Stimulated activated naive CD8-positive, alpha-beta T cell treated with anti-CD3 and anti-CD28 coated beads, Interleukin-15, amount 100 ng/mL, for 72 hours (primary cell): ENCODE data around the gene TNFRSF8.
A peak's percentile ranks its signal among the peaks of the same experiment; 100 is the strongest.

Source experiments
- ATAC-seq: fragments of 150-1000 bp; cut with Tn5 transposase; 2 replicates; pipeline ENCODE4 v1.10.0; 2021; ENCODE audit warnings: mild to moderate bottlenecking, moderate library complexity
- DNase-seq, 2 donors: peaks; one replicate each; pipeline ENCODE4 v3.0.0; 2021 to 2022
- H3K27ac Mint-ChIP-seq, 2 donors: one replicate each; pipeline ENCODE4 v1.8.0; 2022; ENCODE audit warnings: mild to moderate bottlenecking in 2 of 2, mixed read lengths in 2 of 2, moderate library complexity in 2 of 2
- H3K27me3 Mint-ChIP-seq: one replicate; pipeline ENCODE4 v1.8.0; 2022; ENCODE audit warnings: mixed read lengths
- H3K4me1 Mint-ChIP-seq: one replicate; pipeline ENCODE4 v1.8.0; 2022; ENCODE audit warnings: mild to moderate bottlenecking, mixed read lengths
- H3K4me3 Mint-ChIP-seq, 2 donors: one replicate each; pipeline ENCODE4 v1.8.0; 2022; ENCODE audit warnings: mild to moderate bottlenecking in 2 of 2, mixed read lengths in 2 of 2, moderate library complexity in 1 of 2
- H3K9me3 Mint-ChIP-seq, 2 donors: one replicate each; pipeline ENCODE4 v1.8.0; 2022; ENCODE audit warnings: mixed read lengths in 2 of 2

Gene TNFRSF8

DNA sequence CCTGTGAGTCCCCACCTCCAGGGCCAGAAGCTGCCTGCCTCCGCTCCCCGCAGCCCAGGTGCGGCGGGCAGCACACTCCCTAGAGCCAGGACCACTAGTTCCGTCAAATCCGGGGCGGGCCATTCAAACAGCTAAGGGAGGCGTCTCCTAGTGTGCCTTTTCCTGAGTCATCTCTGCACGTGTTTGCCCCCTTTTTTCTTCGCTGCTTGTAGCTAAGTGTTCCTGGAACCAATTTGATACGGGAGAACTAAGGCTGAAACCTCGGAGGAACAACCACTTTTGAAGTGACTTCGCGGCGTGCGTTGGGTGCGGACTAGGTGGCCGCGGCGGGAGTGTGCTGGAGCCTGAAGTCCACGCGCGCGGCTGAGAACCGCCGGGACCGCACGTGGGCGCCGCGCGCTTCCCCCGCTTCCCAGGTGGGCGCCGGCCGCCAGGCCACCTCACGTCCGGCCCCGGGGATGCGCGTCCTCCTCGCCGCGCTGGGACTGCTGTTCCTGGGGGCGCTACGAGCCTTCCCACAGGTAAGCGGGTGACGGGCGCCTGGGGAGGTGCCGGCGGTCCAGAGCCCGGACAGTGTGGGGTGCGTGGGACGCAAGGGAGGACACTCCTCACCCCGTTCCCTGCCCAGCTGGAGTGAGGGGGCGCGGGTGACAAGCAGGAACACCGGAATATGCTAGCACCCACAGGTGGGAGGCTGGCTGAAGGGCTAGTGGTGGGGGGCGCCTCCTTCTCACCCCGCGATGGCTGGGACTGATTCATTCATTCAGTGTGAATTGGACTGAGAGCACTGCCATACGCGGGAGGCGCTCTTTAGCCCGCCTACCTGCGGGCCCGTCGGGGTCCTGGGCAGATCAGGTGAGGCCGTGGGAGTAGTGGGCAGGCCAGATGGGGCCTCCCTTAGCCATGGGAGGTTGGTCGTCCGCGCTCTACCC, at the start of gene TNFRSF8:
Gene TNFRSF8, plus strand, starts transcription at position 163 of the 932 bp plus-strand sequence. Its CDS starts 296 bp downstream, at position 459.
- DNase-seq (peak in 1 of 2 donors; percentile 49), ATAC-seq (no peak)
- Mint-ChIP-seq H3K27me3 (peaks cover 81% of the 10 kb centered on the region), H3K4me3 (peak within 1 kb of the TSS; percentile 72 to 78), H3K27ac (no peak within 1 kb of the TSS), H3K9me3 (no peaks in the 10 kb centered on the region), H3K4me1 (peaks cover 71% of the 10 kb centered on the region)

DNA sequence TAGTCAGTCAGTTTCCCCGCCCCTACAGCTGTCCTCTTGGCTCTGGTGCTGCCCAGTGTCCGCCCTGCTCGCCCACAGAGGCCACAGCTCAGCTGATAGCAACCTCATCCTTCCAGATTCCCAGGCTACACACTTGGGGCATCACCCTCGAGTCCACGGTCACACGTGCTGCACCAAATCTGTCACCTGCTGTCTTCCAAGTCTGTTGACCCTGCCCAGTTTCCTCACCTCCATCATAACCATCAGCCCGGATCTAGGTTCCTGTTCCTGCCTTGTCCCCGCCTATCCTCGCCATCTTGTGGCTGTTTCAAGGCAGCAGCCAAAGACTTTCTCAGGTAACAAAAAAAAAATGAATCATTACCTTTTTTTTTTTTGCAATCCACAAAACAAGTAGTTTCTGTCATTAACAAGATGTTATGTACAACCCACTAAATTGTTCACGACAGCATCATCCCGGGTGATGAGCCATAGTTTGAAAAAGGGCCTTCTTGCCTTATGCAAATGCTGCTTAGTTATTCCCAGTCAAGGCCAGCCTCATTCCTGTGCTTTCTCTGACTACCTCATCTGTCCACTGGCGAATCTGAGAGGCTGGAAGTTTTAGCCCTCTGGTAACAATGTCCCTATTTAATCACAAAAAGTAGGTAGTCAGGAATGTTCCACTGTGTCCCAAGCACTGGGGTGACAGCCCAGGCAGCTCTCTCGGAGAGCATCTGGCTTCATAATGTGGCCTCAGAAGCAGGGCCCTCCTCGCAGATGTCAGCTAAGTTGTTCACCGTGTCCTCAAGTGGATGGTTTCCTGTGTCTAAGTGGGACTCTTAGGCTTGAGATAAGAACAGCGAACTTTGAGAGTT, 48.7 kb upstream of the TNFRSF8 start:
- no peaks in the 10 kb centered on the region for H3K9me3 Mint-ChIP-seq
- no peaks in the 10 kb centered on the region for H3K27me3 Mint-ChIP-seq
- ATAC-seq (no peak), DNase-seq (no peak)
- peaks cover 31% of the 10 kb centered on the region for H3K4me1 Mint-ChIP-seq
- peak overlapping the region; percentile 63 to 75 for H3K27ac Mint-ChIP-seq
- H3K4me3 Mint-ChIP-seq: peak overlapping the region; percentile 18 to 60

DNA sequence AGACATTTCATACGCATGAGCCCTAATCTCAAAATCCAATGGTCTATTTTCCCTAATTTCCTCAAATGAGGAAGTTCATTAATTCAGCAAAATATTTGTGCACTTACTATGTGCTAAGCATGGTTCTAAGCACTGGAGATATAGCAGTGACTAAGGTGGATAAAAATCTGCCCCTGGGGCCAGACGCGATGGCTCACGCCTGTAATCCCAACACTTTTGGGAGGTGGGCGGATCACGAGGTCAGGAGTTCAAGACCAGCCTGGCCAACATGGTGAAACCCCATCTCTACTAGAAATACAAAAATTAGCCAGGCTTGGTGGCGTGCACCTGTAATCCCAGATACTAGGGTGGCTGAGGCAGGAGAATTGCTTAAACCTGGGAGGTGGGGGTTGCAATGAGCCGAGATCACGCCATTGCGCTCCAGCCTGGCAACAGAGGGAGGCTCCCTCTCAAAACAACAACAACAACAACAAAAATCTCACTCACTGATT, 48.1 kb upstream of the TNFRSF8 start:
- H3K9me3 Mint-ChIP-seq: no peaks in the 10 kb centered on the region
- H3K4me1 Mint-ChIP-seq: peaks cover 36% of the 10 kb centered on the region
- peak overlapping the region in 1 of 2 donors; percentile 42 for H3K27ac Mint-ChIP-seq
- no peak for DNase-seq
- no peak for ATAC-seq
- H3K27me3 Mint-ChIP-seq: no peaks in the 10 kb centered on the region
- no peak overlapping the region for H3K4me3 Mint-ChIP-seq

DNA sequence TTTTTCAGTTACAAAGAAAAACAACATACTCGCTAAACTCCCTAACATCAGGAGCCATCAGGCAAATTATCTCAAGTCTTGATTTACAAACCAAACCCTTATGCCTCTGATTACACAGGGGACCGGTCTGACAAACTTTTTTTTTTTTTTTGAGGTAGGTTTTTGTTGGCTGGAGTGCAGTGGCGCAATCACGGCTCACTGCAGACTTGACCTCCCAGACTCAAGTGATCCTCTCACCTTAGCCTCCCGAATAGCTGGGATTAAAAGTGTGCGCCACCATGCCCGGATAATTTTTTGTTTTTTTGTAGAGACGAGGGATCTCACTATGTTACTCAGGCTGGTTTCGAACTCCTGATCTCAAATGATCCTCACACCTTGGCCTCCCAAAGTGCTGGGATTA, 47.6 kb upstream of the TNFRSF8 start:
- peak overlapping the region in 1 of 2 donors; percentile 54 for H3K27ac Mint-ChIP-seq
- DNase-seq: no peak
- H3K4me3 Mint-ChIP-seq: no peak overlapping the region
- H3K4me1 Mint-ChIP-seq: peaks cover 41% of the 10 kb centered on the region
- H3K9me3 Mint-ChIP-seq: no peaks in the 10 kb centered on the region
- H3K27me3 Mint-ChIP-seq: no peaks in the 10 kb centered on the region
- no peak for ATAC-seq

DNA sequence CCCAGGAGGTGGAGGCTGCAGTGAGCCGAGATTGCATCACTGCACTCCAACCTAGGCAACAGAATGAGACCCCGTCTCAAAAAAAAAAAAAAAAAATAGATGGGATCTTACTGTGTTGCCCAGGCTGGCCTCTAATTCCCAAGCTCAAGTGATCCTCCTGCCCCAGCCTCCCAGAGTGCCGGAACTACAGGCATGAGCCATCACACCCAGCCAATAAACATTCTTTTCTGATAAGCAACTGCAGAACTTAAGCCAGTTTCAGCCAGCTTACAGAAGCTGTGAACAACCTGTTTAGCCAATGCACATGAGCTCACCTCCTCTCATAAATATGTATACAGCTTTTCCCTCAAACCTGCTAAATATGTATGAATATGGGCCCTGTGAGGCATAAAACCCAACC, 46.9 kb upstream of the TNFRSF8 start:
- Mint-ChIP-seq H3K27ac (no peak overlapping the region), H3K9me3 (no peaks in the 10 kb centered on the region), H3K27me3 (no peaks in the 10 kb centered on the region), H3K4me1 (peaks cover 47% of the 10 kb centered on the region), H3K4me3 (no peak overlapping the region)
- no peak for DNase-seq
- ATAC-seq: no peak

DNA sequence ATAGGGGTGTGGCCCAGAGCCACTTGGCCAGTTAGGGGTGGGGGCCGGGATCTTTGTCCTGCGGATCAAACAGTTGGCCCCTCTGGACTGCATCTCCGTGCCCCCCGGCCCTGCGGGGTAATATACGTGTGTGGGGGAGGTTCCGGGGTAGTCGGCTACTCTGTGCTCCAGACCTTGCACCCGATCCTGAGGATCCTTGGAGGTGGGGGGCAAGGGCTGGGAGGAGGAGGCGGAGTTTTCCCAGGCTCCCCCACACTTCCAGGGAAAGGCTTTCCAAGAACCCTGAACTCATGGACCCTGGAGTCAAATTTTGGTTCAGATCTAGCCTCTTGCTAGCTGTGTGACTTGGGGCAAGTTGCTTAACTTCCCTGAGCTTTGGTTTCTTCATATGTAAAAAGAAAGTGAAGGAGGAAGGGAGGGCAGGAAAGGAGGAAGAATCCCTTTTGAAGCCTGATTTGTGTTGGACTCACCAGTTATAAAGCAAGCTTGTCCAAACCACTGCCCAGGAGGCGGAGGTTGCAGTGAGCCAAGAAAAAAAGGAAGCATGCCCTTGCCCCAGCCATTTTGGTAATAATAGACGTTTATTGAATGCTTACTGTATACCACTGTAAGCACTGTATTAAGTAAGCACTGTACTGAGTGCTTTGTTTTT, 43.1 kb upstream of the TNFRSF8 start:
- ATAC-seq: peak; percentile 6
- DNase-seq: no peak
- Mint-ChIP-seq H3K9me3 (no peaks in the 10 kb centered on the region), H3K27ac (peak overlapping the region; percentile 25 to 95), H3K27me3 (no peaks in the 10 kb centered on the region), H3K4me3 (peak overlapping the region; percentile 85 to 89), H3K4me1 (peaks cover 26% of the 10 kb centered on the region)

DNA sequence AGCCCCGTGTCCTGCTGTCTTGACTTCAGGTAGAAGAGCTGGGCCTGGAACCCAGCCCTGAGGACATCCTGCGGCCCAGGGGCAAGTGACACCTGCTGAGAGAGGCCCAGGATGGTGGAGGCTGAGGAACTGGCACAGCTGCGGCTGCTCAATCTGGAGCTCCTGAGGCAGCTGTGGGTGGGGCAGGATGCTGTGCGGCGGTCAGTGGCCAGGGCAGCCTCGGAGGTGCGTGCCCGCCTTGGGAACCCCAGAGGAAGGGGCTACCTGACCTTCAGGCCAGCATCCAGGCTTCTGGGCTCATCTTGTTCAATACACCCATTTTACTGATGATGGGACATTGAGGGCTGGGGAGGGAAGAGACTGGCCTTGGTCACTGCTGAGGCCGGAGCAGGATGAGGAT, 41.5 kb upstream of the TNFRSF8 start:
- ATAC-seq: no peak
- peaks cover 26% of the 10 kb centered on the region for H3K4me1 Mint-ChIP-seq
- peak overlapping the region in 1 of 2 donors; percentile 34 for H3K27ac Mint-ChIP-seq

DNA sequence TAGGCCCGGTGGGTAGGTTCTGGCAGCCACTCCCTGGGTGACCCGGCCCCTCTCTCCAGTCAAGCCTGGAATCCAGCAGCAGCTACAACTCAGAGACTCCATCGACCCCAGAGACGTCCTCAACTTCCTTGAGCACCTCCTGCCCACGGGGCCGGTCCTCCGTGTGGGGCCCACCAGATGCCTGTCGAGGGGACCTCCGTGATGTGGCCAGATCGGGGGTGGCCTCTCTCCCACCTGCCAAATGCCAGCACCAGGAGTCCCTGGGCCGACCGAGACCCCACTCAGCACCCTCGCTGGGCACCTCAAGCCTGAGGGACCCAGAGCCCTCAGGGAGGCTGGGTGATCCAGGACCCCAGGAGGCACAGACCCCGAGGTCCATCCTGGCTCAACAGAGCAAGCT, 41.1 kb upstream of the TNFRSF8 start:
- Mint-ChIP-seq H3K4me1 (peaks cover 26% of the 10 kb centered on the region), H3K4me3 (no peak overlapping the region), H3K9me3 (no peaks in the 10 kb centered on the region), H3K27me3 (no peaks in the 10 kb centered on the region), H3K27ac (peak overlapping the region in 1 of 2 donors; percentile 63)
- DNase-seq (no peak), ATAC-seq (no peak)

More for the DNA sequence above, 41.5 kb upstream of the TNFRSF8 start:
- Mint-ChIP-seq H3K9me3 (no peaks in the 10 kb centered on the region), H3K27me3 (no peaks in the 10 kb centered on the region), H3K4me3 (no peak overlapping the region)
- no peak for DNase-seq

DNA sequence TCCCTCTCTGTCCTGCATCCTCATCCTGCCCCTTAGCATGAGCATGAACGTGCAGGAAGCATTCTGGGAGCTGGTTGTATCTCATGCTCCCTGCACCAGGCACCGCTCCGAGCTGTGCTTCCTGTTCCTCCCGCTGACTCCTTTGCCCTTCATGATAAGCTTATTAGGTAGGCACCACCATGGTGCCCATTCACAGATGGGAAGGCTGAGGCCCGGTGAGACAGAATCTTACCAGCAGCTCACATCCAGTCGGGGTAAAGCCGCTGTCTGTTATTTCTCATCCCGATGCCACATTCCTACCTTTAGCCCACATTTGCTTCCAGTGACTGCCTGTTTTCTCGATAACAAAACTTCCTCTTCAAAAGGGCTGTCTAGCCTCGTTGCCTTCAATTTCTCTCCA, 36.5 kb upstream of the TNFRSF8 start:
- peak overlapping the region in 1 of 2 donors; percentile 66 for H3K27ac Mint-ChIP-seq
- H3K9me3 Mint-ChIP-seq: no peaks in the 10 kb centered on the region
- H3K4me1 Mint-ChIP-seq: peaks cover 7% of the 10 kb centered on the region
- ATAC-seq: no peak
- no peaks in the 10 kb centered on the region for H3K27me3 Mint-ChIP-seq
- no peak overlapping the region for H3K4me3 Mint-ChIP-seq
- no peak for DNase-seq

DNA sequence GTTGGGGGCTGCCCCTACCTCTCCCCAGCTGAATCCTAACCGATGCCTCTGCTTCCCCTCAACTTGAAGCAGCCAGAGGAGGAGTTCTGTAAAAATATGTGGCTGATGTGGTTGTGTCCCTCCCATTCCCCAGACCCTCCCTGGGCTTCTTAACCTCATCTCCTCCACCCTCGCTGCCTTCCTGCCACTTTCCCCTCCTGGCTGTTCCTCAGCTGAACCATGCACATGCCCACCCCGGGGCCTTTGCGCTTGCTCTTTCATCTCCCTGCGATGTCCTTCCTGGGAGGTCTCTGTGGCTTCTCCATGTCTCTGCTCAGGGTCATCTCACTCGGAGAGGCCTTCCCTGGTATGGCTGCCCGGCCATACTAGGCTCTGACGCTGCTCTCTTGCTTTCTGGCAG, 34.9 kb upstream of the TNFRSF8 start:
- Mint-ChIP-seq H3K27ac (peak overlapping the region in 1 of 2 donors; percentile 76), H3K9me3 (no peaks in the 10 kb centered on the region), H3K4me1 (no peaks in the 10 kb centered on the region), H3K27me3 (no peaks in the 10 kb centered on the region), H3K4me3 (no peak overlapping the region)
- ATAC-seq (no peak), DNase-seq (no peak)

DNA sequence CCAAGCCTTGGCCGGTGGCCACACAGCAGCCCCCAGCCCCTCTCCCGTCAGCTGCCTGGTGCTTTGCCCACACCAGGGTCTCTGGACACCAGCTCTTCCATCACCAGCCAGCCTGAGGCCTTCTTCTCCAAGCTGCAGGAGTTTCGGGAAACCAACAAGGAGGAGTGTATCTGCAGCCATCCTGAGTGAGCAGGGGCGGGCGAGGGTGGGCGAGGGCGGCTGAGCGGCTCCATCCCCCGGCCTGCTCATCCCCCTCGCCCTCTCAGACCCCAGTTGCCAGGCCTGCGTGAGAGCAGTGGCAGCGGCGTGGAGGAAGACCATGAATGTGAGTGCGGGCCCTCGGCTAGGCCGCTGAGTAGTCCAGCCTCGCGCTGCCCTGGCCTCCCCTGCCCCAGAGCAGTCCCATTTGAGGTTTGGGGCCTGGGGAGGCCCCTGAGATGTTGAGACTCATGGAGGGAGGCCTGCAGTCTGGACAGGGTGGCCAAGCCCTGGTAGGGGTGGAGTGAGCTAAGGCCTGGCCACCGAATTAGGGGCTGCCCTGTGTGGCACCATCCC, 34.1 kb upstream of the TNFRSF8 start:
- no peaks in the 10 kb centered on the region for H3K9me3 Mint-ChIP-seq
- H3K27me3 Mint-ChIP-seq: no peaks in the 10 kb centered on the region
- H3K4me3 Mint-ChIP-seq: no peak overlapping the region
- H3K4me1 Mint-ChIP-seq: no peaks in the 10 kb centered on the region
- DNase-seq (no peak), ATAC-seq (no peak)
- peak overlapping the region in 1 of 2 donors; percentile 60 for H3K27ac Mint-ChIP-seq

DNA sequence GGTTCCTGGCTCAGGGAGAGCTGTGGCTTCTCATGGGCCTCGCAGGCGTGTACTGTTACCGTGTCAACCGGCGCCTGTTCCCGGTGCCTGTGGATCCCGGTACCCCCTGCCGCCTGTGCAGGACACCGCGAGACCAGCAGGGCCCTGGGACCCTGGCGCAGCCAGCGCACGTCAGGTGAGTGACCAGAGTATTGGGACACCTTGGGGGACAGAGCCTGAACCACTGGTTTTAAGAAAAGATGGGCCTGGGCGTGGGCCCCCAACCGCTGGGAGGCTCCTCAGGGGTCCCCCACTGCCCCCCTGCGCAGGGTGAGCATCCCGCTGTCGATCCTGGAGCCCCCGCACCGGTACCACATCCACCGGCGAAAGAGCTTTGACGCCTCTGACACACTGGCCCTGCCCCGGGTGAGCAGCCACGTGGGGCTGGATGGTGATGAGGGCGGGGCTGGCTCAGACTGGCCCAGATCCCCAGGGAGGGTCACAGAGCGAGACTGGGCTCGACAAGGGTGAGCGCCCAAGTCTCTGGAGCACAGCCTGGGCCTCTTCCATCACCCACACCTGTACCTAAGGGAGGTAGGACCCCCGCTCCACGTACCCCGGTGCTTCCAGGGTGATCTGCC, 33.3 kb upstream of the TNFRSF8 start:
- no peak overlapping the region for H3K27ac Mint-ChIP-seq
- DNase-seq (no peak), ATAC-seq (peak; percentile 52)
- H3K27me3 Mint-ChIP-seq: no peaks in the 10 kb centered on the region
- H3K4me1 Mint-ChIP-seq: no peaks in the 10 kb centered on the region
- no peaks in the 10 kb centered on the region for H3K9me3 Mint-ChIP-seq
- H3K4me3 Mint-ChIP-seq: no peak overlapping the region

DNA sequence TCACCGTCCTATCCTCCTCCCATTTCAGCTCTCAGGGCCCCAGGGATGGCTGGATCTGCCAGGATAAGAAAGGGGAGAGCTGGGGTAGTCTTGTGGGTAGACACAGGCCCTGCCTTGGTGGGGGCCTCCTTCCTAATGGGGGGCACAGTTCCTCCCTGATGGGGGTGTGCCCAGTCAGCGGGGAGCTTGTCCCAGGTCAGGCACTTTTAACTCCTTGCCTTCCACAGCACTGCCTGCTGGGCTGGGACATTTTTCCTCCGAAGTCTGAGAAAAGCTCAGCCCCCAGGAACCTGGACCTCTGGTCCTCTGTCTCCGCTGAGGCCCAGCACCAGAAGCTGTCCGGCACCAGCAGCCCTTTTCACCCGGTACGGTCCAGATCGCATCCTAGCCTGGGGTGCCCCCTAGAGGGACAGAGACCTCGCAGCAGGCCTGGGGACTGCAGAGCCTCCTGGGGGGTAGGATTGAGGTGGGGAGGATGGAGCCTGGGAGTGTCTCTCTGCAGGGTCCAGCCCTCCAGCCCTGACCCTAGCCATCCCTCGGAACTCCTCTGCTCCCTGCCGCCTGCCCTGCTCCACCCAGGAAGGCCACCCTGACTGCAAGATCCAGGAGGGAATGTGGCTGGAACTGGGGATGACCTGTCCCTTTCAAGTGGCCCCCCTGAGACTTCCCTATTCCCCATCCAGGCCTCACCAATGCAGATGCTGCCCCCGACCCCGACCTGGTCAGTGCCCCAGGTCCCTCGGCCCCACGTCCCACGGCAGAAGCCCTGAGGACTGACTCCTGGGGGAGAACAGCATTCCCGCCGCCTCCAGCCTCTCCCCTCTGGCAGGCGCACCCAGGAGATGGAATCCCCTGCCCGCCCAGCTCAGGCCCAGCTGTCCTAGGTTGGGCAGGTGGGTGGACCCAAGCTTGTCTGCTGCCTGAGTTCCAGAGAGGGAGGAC, 31.8 kb upstream of the TNFRSF8 start:
- DNase-seq (peak; percentile 40 to 51), ATAC-seq (peak; percentile 81)
- Mint-ChIP-seq H3K27ac (peak overlapping the region in 1 of 2 donors; percentile 2), H3K27me3 (no peaks in the 10 kb centered on the region), H3K4me3 (no peak overlapping the region), H3K9me3 (no peaks in the 10 kb centered on the region), H3K4me1 (no peaks in the 10 kb centered on the region)

DNA sequence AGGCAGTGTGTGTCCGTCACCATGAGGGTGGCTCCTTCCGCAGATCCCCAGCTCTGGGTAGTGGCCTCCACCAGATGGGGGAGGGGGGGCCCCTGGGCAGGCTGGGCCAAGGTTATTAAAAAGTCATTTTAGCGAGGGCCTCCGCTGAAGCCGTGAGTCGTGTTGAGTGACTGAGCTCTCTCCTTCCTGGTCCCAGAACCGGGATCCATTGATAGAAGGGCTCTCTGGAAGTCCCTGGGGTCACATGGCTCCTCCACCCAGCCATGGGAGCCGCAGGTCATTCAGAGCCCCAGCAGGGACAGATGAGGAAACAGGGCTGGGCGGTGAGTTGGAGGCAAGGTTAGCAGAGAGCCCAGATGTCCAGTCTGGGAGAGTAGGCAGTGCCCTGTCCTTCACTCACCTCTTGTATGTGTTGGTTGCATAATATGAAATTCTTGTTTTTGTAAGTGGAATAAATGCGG, 30.9 kb upstream of the TNFRSF8 start:
- H3K27ac Mint-ChIP-seq: peak overlapping the region in 1 of 2 donors; percentile 49
- ATAC-seq (no peak), DNase-seq (no peak)
- no peaks in the 10 kb centered on the region for H3K27me3 Mint-ChIP-seq
- H3K9me3 Mint-ChIP-seq: no peaks in the 10 kb centered on the region
- no peaks in the 10 kb centered on the region for H3K4me1 Mint-ChIP-seq
- no peak overlapping the region for H3K4me3 Mint-ChIP-seq
